HepG2 (cell line): ENCODE data around the gene TXN2. TPM values are rescaled to one million over a fixed set of nuclear protein-coding genes. Genes with fewer than 3 reads are reported as not detected.
"Not testable (repeated sequence)": the region's sequence is repeated elsewhere in the genome, so short reads cannot be mapped to it uniquely, and the experiment has no call there.

ENCODE experiments used
- ATAC-seq: fragments of 200-7000 bp; cut with Tn5 transposase; 3 replicates; pipeline ENCODE4 v1.9.1; 2020; ENCODE audit warnings: mild to moderate bottlenecking, moderate library complexity
- BruUV-seq: library from RNA; stranded (reverse); fragments of 400-500 nt; replicated peaks from 2 replicates; lab custom pipeline; 2021; lab: Mats Ljungman, UMichigan
- CTCF ChIA-PET: fragments of 300-600 bp; formaldehyde crosslinking; extraction: SDS; loops from one replicate; lab custom pipeline; 2021; ENCODE audit warnings: low total read pairs, inconsistent platforms, low intra/inter-chr PET ratio; lab: Yijun Ruan, JAX
- POLR2A ChIA-PET: fragments of 350-600 bp; sonication (Branson Sonifier 250); formaldehyde crosslinking; loops from one replicate; lab custom pipeline; 2020; ENCODE audit warnings: antibody characterized with exemption, inconsistent platforms; lab: Yijun Ruan, JAX
- DNase-seq: peaks from one replicate; pipeline ENCODE4 v3.0.0-alpha.2; 2015; ENCODE audit warnings: low spot score
- FAIRE-seq: peaks from 3 replicates; lab custom pipeline; 2011; peaks lifted over from hg19 to GRCh38; lab: Jason Lieb, UNC
- H2AFZ ChIP-seq: one replicate; pipeline ENCODE4 v1.6.1; 2011; ENCODE audit warnings: low read length, inconsistent platforms
- H3K27ac ChIP-seq: fragments of 300-600 bp; 3 replicates; pipeline ENCODE4 v1.8.0; 2011; ENCODE audit warnings: mixed run types, mild to moderate bottlenecking, mixed read lengths, low read length, inconsistent platforms; ENCODE audit not compliant: insufficient read depth; ENCODE audit errors: extremely low read length
- H3K27me3 ChIP-seq, 2 experiments: fragments of 200-600 bp in 1 of 2; 2 replicates in 1 of 2; 3 replicates in 1 of 2; pipeline versions ENCODE4 v1.6.0 to v1.8.0; 2011; ENCODE audit warnings: low read length in 2 of 2, mild to moderate bottlenecking in 2 of 2, moderate library complexity in 2 of 2, inconsistent platforms in 1 of 2; ENCODE audit not compliant: insufficient read depth in 2 of 2, control insufficient read depth in 1 of 2
- H3K36me3 ChIP-seq, 2 experiments: fragments of 200-600 bp in 1 of 2; replicated peaks in 1 of 2; 2 replicates in 1 of 2; 3 replicates in 1 of 2; pipeline versions ENCODE4 v1.5.1 to v1.8.0; 2011; ENCODE audit warnings: low read length in 2 of 2, inconsistent platforms in 1 of 2; ENCODE audit not compliant: insufficient read depth in 2 of 2, control insufficient read depth in 1 of 2
- H3K4me1 ChIP-seq: 2 replicates; pipeline ENCODE4 v1.5.1; 2012; ENCODE audit warnings: low read length, inconsistent platforms; ENCODE audit not compliant: insufficient read depth
- H3K4me2 ChIP-seq: 2 replicates; pipeline ENCODE4 v1.6.0; 2011; ENCODE audit warnings: low read depth, low read length, inconsistent platforms
- H3K4me3 ChIP-seq, 3 experiments: fragments of 200-600 bp in 1 of 3; sonication (generic), shearing (Covaris generic) in 1 of 3; replicated peaks in 1 of 3; 2 replicates each; pipeline ENCODE4 v1.5.1; 2011 to 2016; ENCODE audit warnings: low read length in 3 of 3, inconsistent platforms in 2 of 3, low read depth in 2 of 3, mild to moderate bottlenecking in 2 of 3, control low read depth in 1 of 3, mixed read lengths in 1 of 3; ENCODE audit not compliant: insufficient read depth in 1 of 3
- H3K79me2 ChIP-seq: one replicate; pipeline ENCODE4 v1.6.1; 2011; ENCODE audit warnings: low read length, inconsistent platforms; ENCODE audit not compliant: insufficient read depth
- H3K9ac ChIP-seq: 2 replicates; pipeline ENCODE4 v1.6.0; 2011; ENCODE audit warnings: mild to moderate bottlenecking, low read depth, low read length, inconsistent platforms; ENCODE audit not compliant: insufficient read depth
- H3K9me3 ChIP-seq: 2 replicates; pipeline ENCODE4 v1.5.1; 2012; ENCODE audit warnings: mild to moderate bottlenecking, low read length
- H4K20me1 ChIP-seq: 2 replicates; pipeline ENCODE4 v1.6.0; 2011; ENCODE audit warnings: inconsistent platforms, mild to moderate bottlenecking, low read length, moderate library complexity; ENCODE audit not compliant: insufficient read depth
- FIP1L1 ChIP-seq: fragments of 200-400 bp; formaldehyde crosslinking; IDR thresholded peaks from 2 replicates; pipeline ENCODE4 v1.6.1; 2018; ENCODE audit warnings: low read depth, mild to moderate bottlenecking, low read length, moderate library complexity, borderline replicate concordance; ENCODE audit not compliant: insufficient read depth
- MAX ChIP-seq: IDR thresholded peaks from 2 replicates; pipeline ENCODE4 v1.6.1; 2012; ENCODE audit warnings: inconsistent platforms
- MIER2 ChIP-seq: IDR thresholded peaks from 2 replicates; pipeline ENCODE4 v1.6.1; 2016; ENCODE audit warnings: missing biosample characterization, missing genetic modification reagents
- SAP130 ChIP-seq: IDR thresholded peaks from 2 replicates; pipeline ENCODE4 v1.6.1; 2016; ENCODE audit warnings: low read depth
- SKIL ChIP-seq: sonication (generic); formaldehyde crosslinking; IDR thresholded peaks from 2 replicates; pipeline ENCODE4 v1.8.0; 2022; ENCODE audit warnings: missing genetic modification reagents, mild to moderate bottlenecking, moderate library complexity, borderline replicate concordance
- SP5 ChIP-seq: IDR thresholded peaks from 2 replicates; pipeline ENCODE4 v1.6.1; 2016; ENCODE audit warnings: low read depth, borderline replicate concordance
- TOE1 ChIP-seq: sonication (generic); formaldehyde crosslinking; IDR thresholded peaks from 2 replicates; pipeline ENCODE4 v1.4.0; 2020; ENCODE audit warnings: mild to moderate bottlenecking, missing genetic modification reagents
- ZBTB7A ChIP-seq: sonication (generic); formaldehyde crosslinking; IDR thresholded peaks from 2 replicates; pipeline ENCODE4 v1.8.0; 2022; ENCODE audit warnings: mild to moderate bottlenecking, missing genetic modification reagents
- ZBTB7B ChIP-seq: sonication (generic); formaldehyde crosslinking; IDR thresholded peaks from 2 replicates; pipeline ENCODE4 v1.4.0; 2020; ENCODE audit warnings: missing genetic modification reagents
- ZMYM2 ChIP-seq: sonication (generic); formaldehyde crosslinking; IDR thresholded peaks from 2 replicates; pipeline ENCODE4 v1.8.0; 2022; ENCODE audit warnings: mild to moderate bottlenecking, missing genetic modification reagents
- ZNF782 ChIP-seq: sonication (generic); formaldehyde crosslinking; IDR thresholded peaks from 2 replicates; pipeline ENCODE4 v1.4.0; 2020; ENCODE audit warnings: missing genetic modification reagents, mild to moderate bottlenecking, borderline replicate concordance
- WGBS: methylation state at CpG from one replicate; pipeline ENCODE4 v1.1.6; 2017; ENCODE audit warnings: low lambda C conversion rate; 5-methylcytosine and 5-hydroxymethylcytosine counted together
- in situ Hi-C: cut with HindIII; loops from 2 replicates; pipeline ENCODE4 v1.10.0; 2017; ENCODE audit warnings: low pct_unique_long_range_greater_than_20kb; ENCODE audit not compliant: extremely low pct_ligation_motif_present
- intact Hi-C: fragments of 100-400 bp; cut with micrococcal nuclease; formaldehyde crosslinking; loops from one replicate; pipeline ENCODE4 v1.10.0; 2022; ENCODE audit not compliant: unreplicated experiment
- polyA plus RNA-seq, 8 experiments: library from polyadenylated mRNA; depleted of rRNA in 3 of 8; stranded (reverse) in 7 of 8; unstranded in 1 of 8; fragments of >200 nt; fragmentation: Illumina TruSeq in 4 of 8; extraction: Trizol in 4 of 8; gene quantifications; 2 replicates each; pipeline versions ENCODE4 v1.2.1 to v1.2.3, GENCODE V29; 2011 to 2016; ENCODE audit warnings: low read depth in 4 of 8, missing spikeins in 1 of 8, mixed read lengths in 1 of 8; ENCODE audit not compliant: insufficient read depth in 1 of 8
- total RNA-seq, 5 experiments: library from RNA; depleted of rRNA; stranded (reverse); fragments of >200 nt; fragmentation: Illumina TruSeq; extraction: Trizol; gene quantifications; 2 replicates each; pipeline ENCODE4 v1.2.3, GENCODE V29; 2016; ENCODE audit warnings: low read depth in 1 of 5

TXN2 gene
- total and polyA plus RNA-seq, 2 of the 13 experiments (the other 11 are each of a cell fraction or from before 2014, with no cell fraction given): 41.4 to 109 TPM

DNA sequence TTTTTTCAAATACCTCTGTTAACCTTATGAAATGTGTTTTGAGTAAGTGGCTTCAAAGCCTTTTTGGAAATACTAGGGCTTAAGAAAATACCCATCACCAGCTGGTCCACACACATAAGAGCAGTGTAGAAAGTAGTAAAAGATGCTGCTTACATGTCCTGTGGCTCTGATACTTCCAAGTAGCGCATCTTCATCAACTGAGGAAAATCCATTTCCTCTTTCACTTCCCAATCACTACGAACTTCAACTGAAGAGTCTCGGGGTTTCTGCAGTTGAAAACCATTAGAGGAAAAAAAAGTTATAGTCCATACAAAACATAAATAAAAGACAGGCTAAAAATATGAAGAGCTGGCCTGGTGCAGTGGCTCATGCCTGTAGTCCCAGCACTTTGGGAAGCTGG is 39.0 kb upstream of the TXN2 start:
- intact Hi-C loops (no loop called here), in situ Hi-C loops (no loop called here)
- Histone ChIP-seq H2AFZ (no peak overlapping the region), H3K27me3 (no peaks in the 10 kb centered on the region), H3K4me2 (no peak overlapping the region), H3K4me1 (no peaks in the 10 kb centered on the region), H3K9me3 (no peaks in the 10 kb centered on the region), H4K20me1 (0 out of 2 replicates have a peak, but pooled peaks cover 2% of the 10 kb centered on the region), H3K36me3 (peaks cover 38 to 100% of the 10 kb centered on the region in 2 experiments), H3K9ac (no peak overlapping the region), H3K27ac (no peak overlapping the region), H3K79me2 (no peaks in the 10 kb centered on the region), H3K4me3 (no peak overlapping the region)
- CTCF ChIA-PET: no interaction called here
- DNase-seq (no peak), FAIRE-seq (no peak), ATAC-seq (no peak)
- TF ChIP-seq FIP1L1: no peak
- no peak for TF ChIP-seq SP5
- no peak for TF ChIP-seq ZMYM2 (CRISPR knock-in tag)
- no peak for TF ChIP-seq ZBTB7B
- no peak for TF ChIP-seq MAX
- TF ChIP-seq ZNF782 (CRISPR knock-in tag): no peak
- TF ChIP-seq MIER2 (CRISPR knock-in tag): no peak
- no peak for TF ChIP-seq ZBTB7A
- TF ChIP-seq SKIL (CRISPR knock-in tag): no peak
- TF ChIP-seq TOE1 (CRISPR knock-in tag): no peak
- TF ChIP-seq SAP130 (CRISPR knock-in tag): no peak
- WGBS: 100% methylated on average over 3 of the region's 3 CpGs
- POLR2A ChIA-PET: no interaction called here
- no TSS peak for BruUV-seq

GRCh38 chr22:36519906-36520305 is 38.5 kb upstream of the TXN2 start:
- BruUV-seq, H3K4me1 ChIP-seq, H2AFZ ChIP-seq, DNase-seq, POLR2A ChIA-PET, H3K27ac ChIP-seq, H3K79me2 ChIP-seq, FAIRE-seq, H3K4me2 ChIP-seq, H3K9me3 ChIP-seq, in situ Hi-C loops, H3K4me3 ChIP-seq, H3K9ac ChIP-seq, H3K27me3 ChIP-seq, ATAC-seq, H4K20me1 ChIP-seq, intact Hi-C loops, CTCF ChIA-PET: not testable (repeated sequence)
- peaks cover 38 to 97% of the 10 kb centered on the region in 2 experiments for H3K36me3 ChIP-seq
- WGBS: 94% methylated on average over 2 of the region's 2 CpGs
